Measurements from ENCODE around the gene AP1G1. TPM values are rescaled to one million over a fixed set of nuclear protein-coding genes. Genes with fewer than 3 reads are reported as not detected.

The AP1G1 gene
- total RNA-seq = 103 to 109 TPM (median 108 TPM) in 3 replicates

DNA sequence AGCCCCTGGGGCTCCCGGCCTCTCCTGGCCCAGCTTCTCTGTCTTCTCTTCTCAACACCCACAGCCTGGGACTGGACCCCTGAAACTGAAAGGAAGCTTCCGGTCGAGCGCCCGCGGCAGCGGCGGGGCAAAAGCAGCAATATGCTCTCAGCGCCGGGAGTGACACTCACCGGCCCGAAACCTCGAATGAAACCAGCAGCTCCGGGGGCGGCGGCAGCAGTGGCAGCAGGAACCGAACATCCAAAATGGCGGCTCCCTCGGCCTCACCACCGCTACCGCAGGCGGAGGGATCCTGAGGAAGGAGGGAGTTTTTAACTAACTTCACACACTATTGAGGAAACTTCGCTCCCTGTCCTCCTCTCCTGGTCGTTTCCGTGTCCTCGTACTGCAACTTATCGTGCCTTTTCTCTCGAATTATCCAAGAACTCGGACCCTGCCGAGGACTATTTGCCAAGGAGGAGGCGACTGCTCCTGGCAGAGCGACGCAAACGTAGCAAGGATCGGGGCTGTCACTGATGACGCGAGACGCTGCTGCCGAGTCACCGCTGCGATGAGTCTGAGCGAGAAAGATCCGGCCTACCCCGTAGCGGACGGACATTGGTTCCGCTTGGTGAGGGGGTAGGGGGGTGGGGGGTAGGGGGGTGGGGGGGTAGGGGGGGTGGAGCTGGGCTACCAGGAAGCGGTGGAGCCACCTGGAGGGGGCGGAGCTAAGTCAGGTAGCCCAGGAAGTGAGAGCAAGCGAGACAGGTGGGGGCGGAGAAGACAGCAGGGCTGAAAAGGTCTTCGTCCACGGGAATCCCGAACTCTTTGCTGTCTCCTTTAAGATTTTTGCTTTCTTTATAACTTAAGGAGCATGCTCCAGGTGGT lies at the start of gene AP1G1:
TSS of gene AP1G1 (minus strand) at position 242 of the 867 bp plus-strand sequence. CDS start 19,355 bp downstream, outside the sequence.
- Mint-ChIP-seq H3K36me3 (no peaks in the 10 kb centered on the region), H3K9me3 (no peaks in the 10 kb centered on the region), H3K4me3 (peak within 1 kb of the TSS; percentile 96), H3K27ac (peak within 1 kb of the TSS; percentile 100), H3K4me1 (peaks cover 19% of the 10 kb centered on the region), H3K27me3 (ENCODE audit: low read depth) (no peaks in the 10 kb centered on the region)
- TF ChIP-seq, protein P1, sequence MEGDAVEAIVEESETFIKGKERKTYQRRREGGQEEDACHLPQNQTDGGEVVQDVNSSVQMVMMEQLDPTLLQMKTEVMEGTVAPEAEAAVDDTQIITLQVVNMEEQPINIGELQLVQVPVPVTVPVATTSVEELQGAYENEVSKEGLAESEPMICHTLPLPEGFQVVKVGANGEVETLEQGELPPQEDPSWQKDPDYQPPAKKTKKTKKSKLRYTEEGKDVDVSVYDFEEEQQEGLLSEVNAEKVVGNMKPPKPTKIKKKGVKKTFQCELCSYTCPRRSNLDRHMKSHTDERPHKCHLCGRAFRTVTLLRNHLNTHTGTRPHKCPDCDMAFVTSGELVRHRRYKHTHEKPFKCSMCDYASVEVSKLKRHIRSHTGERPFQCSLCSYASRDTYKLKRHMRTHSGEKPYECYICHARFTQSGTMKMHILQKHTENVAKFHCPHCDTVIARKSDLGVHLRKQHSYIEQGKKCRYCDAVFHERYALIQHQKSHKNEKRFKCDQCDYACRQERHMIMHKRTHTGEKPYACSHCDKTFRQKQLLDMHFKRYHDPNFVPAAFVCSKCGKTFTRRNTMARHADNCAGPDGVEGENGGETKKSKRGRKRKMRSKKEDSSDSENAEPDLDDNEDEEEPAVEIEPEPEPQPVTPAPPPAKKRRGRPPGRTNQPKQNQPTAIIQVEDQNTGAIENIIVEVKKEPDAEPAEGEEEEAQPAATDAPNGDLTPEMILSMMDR (IDR thresholded peaks at IDR 0.05; ENCODE audit: unreplicated experiment) = no peak
- DNase-seq (ENCODE audit: low spot score in 2 of 2, unreplicated experiment in 2 of 2) = peak; percentile 86 to 89

DNA sequence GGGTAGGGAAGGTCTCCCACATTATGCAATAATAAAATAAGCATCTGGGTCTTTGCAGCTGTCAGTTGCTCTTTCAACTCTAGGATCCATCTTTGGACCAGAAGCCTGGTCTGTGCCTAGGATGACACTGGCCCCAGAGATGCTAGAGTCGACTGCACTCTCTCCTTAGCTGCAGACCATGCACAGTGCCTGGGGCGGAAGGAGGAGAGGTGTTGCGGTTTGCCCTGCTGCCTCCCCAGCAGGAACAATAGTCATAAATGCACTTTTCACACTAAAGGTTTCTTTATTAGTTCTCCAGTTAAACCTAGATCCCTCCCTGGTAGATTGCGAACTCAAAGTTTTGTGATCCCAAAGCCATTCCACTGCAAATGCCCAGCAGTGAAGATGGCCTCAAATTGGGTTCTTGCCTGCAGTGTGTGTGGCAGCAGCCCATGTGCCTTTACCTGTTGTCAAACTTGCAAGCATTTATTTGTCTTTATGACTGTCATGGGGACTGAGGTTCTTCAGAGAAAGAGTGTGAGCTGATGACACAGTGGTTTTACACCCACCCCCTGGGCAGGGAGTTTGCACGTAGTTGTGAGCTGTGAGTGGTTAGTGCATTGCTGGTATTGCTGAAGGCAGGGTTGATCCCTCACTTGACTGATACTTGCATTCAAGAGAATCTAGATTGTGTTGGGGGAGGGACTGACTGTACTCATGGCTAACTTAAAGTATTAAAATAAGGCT lies 47.5 kb upstream of the AP1G1 start:
- no peaks in the 10 kb centered on the region for H3K4me1 Mint-ChIP-seq
- H3K4me3 Mint-ChIP-seq = no peak overlapping the region
- no peaks in the 10 kb centered on the region for H3K27me3 Mint-ChIP-seq (ENCODE audit: low read depth)
- DNase-seq (ENCODE audit: low spot score in 2 of 2, unreplicated experiment in 2 of 2) = no peak
- H3K9me3 Mint-ChIP-seq = no peaks in the 10 kb centered on the region
- TF ChIP-seq, protein P1 (IDR thresholded peaks at IDR 0.05; ENCODE audit: unreplicated experiment) = no peak
- no peak overlapping the region for H3K27ac Mint-ChIP-seq
- H3K36me3 Mint-ChIP-seq = peaks cover 15% of the 10 kb centered on the region

DNA sequence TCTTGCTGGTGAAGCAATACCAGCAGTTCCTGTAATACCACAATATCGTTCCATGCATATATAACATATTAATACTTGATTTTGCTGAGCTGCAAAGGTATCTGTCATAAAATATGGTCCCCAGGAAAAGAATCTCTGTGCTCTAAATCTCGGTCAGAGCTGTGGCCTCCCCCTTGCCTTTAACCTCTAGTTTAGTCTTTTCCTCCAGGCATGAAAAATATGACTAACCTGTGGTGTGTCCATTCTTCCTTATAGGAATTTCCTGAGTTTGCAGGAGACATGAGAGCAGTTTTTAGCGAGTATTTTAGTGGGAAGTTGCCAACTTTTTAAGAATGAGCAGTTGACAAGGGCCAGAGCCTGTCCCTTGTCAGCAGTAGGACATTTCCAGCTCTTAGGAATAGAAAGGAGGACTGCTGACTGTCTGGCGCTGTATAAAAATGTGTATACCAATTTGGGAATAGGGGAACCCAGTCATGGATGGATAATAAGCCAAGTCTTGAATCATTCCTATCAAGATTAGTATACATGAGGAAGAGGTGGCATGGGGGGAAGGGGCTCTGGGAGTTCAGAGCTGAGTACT lies 45.8 kb upstream of the AP1G1 start:
- H3K4me1 Mint-ChIP-seq = no peaks in the 10 kb centered on the region
- no peaks in the 10 kb centered on the region for H3K27me3 Mint-ChIP-seq (ENCODE audit: low read depth)
- no peaks in the 10 kb centered on the region for H3K9me3 Mint-ChIP-seq
- H3K4me3 Mint-ChIP-seq = no peak overlapping the region
- TF ChIP-seq, protein P1 (IDR thresholded peaks at IDR 0.05; ENCODE audit: unreplicated experiment) = no peak
- no peak overlapping the region for H3K27ac Mint-ChIP-seq
- DNase-seq (ENCODE audit: low spot score in 2 of 2, unreplicated experiment in 2 of 2) = no peak
- H3K36me3 Mint-ChIP-seq = peaks cover 20% of the 10 kb centered on the region

DNA sequence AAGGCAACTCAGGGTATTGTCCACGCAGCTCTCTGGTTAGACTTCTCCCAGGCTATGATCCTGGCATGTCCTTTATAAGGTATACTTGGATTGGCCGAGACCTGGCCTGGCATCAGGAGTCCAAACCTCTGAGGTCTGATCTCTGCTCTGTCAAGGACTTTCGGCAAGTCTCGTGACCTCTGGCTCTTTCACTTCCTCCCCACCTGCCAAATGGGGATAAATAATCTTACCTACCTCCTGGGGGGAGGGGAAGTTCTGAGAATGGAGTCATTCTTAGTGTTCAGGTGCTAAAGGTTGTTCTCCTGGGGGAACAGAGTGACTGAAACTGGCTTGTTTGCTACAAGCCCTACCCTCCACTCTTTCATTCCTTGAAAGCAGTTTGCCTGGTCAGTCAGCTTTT lies 44.8 kb upstream of the AP1G1 start:
- no peak overlapping the region for H3K4me3 Mint-ChIP-seq
- TF ChIP-seq, protein P1 (IDR thresholded peaks at IDR 0.05; ENCODE audit: unreplicated experiment) = no peak
- no peaks in the 10 kb centered on the region for H3K27me3 Mint-ChIP-seq (ENCODE audit: low read depth)
- H3K9me3 Mint-ChIP-seq = no peaks in the 10 kb centered on the region
- DNase-seq (ENCODE audit: low spot score in 2 of 2, unreplicated experiment in 2 of 2) = no peak
- no peak overlapping the region for H3K27ac Mint-ChIP-seq
- no peaks in the 10 kb centered on the region for H3K4me1 Mint-ChIP-seq
- peaks cover 18% of the 10 kb centered on the region for H3K36me3 Mint-ChIP-seq

DNA sequence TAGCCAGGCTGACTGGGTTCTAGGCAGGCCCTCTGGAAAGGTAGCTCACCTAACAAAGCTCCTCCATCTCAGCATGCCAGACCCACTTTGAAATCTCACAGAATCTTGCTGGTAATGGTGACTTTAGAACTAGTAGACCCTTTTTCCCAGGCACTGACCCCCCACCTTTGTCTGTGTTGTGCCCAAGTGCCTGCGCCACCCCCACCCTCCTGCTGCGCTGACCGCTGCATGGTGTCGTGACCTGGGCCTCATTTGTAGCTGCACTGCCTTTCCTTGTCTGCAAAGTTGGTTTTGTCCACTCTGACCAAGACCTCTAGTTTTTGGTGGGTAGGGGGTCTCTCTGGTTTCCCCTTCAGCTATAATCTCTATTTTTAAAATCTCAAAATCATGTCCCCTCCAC lies 43.9 kb upstream of the AP1G1 start:
- Mint-ChIP-seq H3K27me3 (ENCODE audit: low read depth) (no peaks in the 10 kb centered on the region), H3K27ac (no peak overlapping the region), H3K36me3 (peaks cover 22% of the 10 kb centered on the region), H3K9me3 (no peaks in the 10 kb centered on the region), H3K4me1 (peaks cover 2% of the 10 kb centered on the region), H3K4me3 (no peak overlapping the region)
- TF ChIP-seq, protein P1 (IDR thresholded peaks at IDR 0.05; ENCODE audit: unreplicated experiment) = no peak
- DNase-seq (ENCODE audit: low spot score in 2 of 2, unreplicated experiment in 2 of 2) = no peak

Measured in mesothelial cell of epicardium (in vitro differentiated cells).